ENCODE measurements around the gene SLC35F4. TPM values are rescaled to one million over a fixed set of nuclear protein-coding genes. Genes with fewer than 3 reads are reported as not detected.

Gene SLC35F4
- total and polyA plus RNA-seq, 12 donors = 0.22 TPM; not detected in 11

GRCh38 chr14:57746563-57746962 lies 119.3 kb downstream of the SLC35F4 start:
- no peaks in the 10 kb centered on the region for H3K9me3 ChIP-seq (replicated peaks in 1 of 3)
- no peaks in the 10 kb centered on the region for H3K36me3 ChIP-seq (replicated peaks in 1 of 2)
- intact Hi-C loops (cut with DNase I) = no loop called here
- no peak overlapping the region for H3K4me3 ChIP-seq
- H3K4me1 ChIP-seq (replicated peaks in 1 of 2) = no peaks in the 10 kb centered on the region
- DNase-seq = no peak
- no peaks in the 10 kb centered on the region for H3K27me3 ChIP-seq
- peak overlapping the region in 1 of 5 donors; percentile 42 for H3K27ac ChIP-seq
- WGBS, 4 donors = 56 to 73% (median 63%) methylated on average over 1 of the region's 1 CpG
- TF ChIP-seq, protein P1, sequence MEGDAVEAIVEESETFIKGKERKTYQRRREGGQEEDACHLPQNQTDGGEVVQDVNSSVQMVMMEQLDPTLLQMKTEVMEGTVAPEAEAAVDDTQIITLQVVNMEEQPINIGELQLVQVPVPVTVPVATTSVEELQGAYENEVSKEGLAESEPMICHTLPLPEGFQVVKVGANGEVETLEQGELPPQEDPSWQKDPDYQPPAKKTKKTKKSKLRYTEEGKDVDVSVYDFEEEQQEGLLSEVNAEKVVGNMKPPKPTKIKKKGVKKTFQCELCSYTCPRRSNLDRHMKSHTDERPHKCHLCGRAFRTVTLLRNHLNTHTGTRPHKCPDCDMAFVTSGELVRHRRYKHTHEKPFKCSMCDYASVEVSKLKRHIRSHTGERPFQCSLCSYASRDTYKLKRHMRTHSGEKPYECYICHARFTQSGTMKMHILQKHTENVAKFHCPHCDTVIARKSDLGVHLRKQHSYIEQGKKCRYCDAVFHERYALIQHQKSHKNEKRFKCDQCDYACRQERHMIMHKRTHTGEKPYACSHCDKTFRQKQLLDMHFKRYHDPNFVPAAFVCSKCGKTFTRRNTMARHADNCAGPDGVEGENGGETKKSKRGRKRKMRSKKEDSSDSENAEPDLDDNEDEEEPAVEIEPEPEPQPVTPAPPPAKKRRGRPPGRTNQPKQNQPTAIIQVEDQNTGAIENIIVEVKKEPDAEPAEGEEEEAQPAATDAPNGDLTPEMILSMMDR (IDR thresholded peaks at IDR 0.05) = no peak
- no peak for TF ChIP-seq POLR2A (IDR thresholded peaks at IDR 0.05)

DNA sequence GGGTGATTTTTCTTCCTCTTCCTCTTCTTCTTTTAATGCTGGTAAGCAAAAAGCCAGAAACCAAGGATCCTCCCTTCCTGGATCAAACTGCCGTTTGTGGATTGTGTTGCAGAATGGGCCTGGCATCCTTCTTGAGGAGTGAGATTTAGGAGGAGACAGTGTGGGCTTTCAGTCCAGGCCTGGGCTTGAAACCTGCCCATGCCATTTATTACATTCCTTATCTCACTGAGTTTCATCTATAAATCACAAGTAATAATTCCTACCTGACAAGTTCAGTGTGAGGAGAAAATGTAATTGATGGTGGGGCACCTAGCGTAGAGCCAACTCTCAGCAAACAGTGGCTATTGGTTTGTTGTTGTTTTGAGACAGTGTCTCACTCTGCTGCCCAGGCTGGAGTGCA lies 126.4 kb downstream of the SLC35F4 start:
- Histone ChIP-seq H3K36me3 (replicated peaks in 1 of 2) (no peaks in the 10 kb centered on the region), H3K27me3 (no peaks in the 10 kb centered on the region)
- DNase-seq = no peak

DNA sequence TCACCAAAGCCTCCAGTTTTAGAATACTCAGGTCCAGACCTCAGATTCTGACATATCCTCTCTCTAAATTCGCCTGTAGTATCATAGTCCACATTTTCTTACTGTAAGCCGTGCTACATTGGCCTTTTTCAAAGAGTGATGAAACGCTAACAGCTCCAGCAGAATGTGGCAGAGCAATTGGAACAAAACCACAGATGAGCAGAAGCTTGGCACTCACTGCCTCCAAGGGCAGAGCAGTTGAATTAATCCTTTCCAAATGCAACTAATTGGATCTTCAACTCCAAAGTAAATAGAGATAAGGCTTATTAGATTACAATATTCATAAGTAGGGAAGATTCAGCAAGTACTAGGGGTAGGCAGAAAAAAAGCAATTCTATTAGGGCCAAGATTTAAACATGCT lies 128.3 kb downstream of the SLC35F4 start:
- no peak overlapping the region for H3K4me3 ChIP-seq
- intact Hi-C loops (cut with DNase I) = no loop called here
- no peak for DNase-seq
- H3K27ac ChIP-seq = no peak overlapping the region
- H3K9me3 ChIP-seq (replicated peaks in 1 of 3) = no peaks in the 10 kb centered on the region
- no peaks in the 10 kb centered on the region for H3K36me3 ChIP-seq (replicated peaks in 1 of 2)
- no peaks in the 10 kb centered on the region for H3K4me1 ChIP-seq (replicated peaks in 1 of 2)
- no peaks in the 10 kb centered on the region for H3K27me3 ChIP-seq
- 58 to 69% (median 61%) methylated on average over 3 of the region's 3 CpGs for WGBS, 4 donors
- TF ChIP-seq POLR2A (IDR thresholded peaks at IDR 0.05) = no peak
- TF ChIP-seq, protein P1 (IDR thresholded peaks at IDR 0.05) = no peak

More for the DNA sequence above, 126.4 kb downstream of the SLC35F4 start:
- 63 to 79% (median 68%) methylated on average over 2 of the region's 2 CpGs for WGBS, 4 donors
- Histone ChIP-seq H3K9me3 (replicated peaks in 1 of 3) (no peaks in the 10 kb centered on the region), H3K27ac (no peak overlapping the region), H3K4me3 (no peak overlapping the region), H3K4me1 (replicated peaks in 1 of 2) (no peaks in the 10 kb centered on the region)
- intact Hi-C loops (cut with DNase I) = no loop called here
- TF ChIP-seq, protein P1 (IDR thresholded peaks at IDR 0.05) = no peak
- no peak for TF ChIP-seq POLR2A (IDR thresholded peaks at IDR 0.05)

DNA sequence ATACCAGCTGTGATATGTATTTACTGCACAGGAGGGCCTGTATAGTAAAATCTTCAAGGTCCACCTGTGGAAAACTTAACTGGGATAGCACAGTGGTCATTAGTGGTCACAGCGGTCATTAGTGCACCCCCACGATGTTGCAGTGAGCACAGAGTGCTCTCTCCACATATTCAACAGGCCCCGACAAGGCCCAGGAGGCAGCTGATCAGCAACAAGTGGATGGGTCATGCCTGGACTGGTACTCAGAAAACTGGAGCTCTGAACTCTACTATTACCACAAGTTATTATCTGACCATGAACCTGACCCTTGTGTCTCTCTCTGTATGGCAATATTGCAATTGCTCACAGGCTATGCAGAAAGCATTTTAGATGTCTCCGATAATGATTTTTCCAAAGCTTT lies 129.5 kb downstream of the SLC35F4 start:
- H3K36me3 ChIP-seq (replicated peaks in 1 of 2) = no peaks in the 10 kb centered on the region
- DNase-seq = no peak
- no peak overlapping the region for H3K4me3 ChIP-seq
- H3K27ac ChIP-seq = no peak overlapping the region
- 83 to 87% (median 86%) methylated on average over 3 to 4 of the region's 4 CpGs for WGBS, 4 donors
- no peaks in the 10 kb centered on the region for H3K4me1 ChIP-seq (replicated peaks in 1 of 2)
- H3K27me3 ChIP-seq = no peaks in the 10 kb centered on the region
- TF ChIP-seq, protein P1 (IDR thresholded peaks at IDR 0.05) = no peak
- TF ChIP-seq POLR2A (IDR thresholded peaks at IDR 0.05) = no peak
- intact Hi-C loops (cut with DNase I) = no loop called here
- H3K9me3 ChIP-seq (replicated peaks in 1 of 3) = no peaks in the 10 kb centered on the region

All from adrenal gland (tissue), 12 donors.